ENCODE measurements around the gene GPC1.

The GPC1 gene

DNA sequence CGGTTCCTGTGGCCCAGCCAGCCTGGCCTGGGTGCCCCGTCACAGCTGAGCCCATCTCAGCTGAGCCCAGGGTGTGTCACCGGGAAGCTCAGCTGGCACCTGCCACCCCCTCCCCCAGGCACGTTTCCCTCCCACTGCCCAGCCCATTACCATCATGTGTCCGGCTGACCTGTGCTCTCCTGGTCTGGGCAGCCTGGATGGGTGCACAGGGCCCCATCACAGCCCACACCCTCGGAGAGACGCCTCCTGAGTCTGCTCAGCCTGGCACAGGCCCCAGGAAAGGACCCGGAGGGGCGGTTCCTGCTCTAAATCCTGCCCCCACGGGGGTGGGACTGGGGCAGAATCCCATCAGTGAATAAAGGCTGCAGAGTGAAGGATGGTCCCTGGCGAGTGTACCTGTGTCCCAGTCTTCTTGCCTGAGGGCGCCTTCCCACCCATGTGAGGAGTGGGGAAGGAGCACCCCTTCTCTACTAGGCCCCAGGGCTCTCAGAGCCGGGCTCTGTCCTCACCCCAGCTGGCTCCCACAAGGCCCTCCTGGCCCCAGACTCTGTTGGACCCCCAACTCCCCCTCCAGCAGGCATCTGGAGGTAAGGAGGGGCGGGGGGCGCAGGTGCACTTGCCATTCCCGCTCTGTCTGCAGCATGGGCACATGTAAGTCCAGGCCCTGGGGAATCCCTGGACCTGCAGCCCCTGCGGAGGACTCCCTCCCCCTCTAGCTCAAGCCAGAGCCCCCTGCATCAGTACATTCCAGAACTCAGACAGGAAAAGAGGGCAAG is 21.2 kb downstream of the GPC1 start:
- no peak for DNase-seq (ENCODE audit: low read depth in 2 of 2)

DNA sequence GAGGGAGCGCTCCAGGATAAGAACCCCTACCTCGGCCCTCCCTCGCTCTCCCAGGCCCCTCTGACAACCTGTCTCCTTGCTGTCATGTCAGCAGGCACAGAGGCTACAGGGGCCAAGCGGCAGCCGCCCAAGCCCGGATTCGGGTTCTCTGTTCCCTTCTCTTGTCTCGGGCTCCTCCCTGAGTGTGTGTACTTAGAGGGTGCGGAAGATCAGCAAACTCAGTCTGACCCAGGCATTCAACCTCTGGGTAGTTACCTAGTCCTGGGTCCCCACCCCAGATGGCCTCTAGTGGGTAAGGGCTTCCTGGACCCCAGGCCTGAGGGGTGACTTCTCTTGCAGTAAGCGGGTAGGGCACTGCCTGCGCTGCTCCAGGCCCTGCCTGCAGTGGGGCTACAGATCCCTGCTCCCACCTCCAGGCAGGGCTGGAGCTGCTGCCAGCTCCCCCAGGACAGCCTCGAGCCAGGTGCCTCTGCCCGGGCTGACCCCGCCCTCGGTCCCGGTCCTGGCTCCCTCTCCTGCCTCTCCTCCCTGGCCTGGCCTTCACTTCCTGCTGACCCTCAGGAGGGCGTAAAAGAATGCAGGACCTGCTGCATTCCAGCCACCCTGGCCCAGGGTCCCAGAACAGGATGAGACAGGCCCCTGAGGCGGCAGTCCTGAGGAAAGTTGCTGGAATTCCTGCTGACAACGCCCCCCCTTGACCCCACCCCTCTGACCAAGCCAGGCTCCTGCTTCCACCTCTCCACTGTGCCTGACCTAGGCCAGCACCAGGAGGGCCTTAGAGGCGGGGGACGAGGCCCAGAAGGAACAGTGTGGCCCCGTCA is 22.0 kb downstream of the GPC1 start:
- DNase-seq (ENCODE audit: low read depth in 2 of 2) = no peak

DNA sequence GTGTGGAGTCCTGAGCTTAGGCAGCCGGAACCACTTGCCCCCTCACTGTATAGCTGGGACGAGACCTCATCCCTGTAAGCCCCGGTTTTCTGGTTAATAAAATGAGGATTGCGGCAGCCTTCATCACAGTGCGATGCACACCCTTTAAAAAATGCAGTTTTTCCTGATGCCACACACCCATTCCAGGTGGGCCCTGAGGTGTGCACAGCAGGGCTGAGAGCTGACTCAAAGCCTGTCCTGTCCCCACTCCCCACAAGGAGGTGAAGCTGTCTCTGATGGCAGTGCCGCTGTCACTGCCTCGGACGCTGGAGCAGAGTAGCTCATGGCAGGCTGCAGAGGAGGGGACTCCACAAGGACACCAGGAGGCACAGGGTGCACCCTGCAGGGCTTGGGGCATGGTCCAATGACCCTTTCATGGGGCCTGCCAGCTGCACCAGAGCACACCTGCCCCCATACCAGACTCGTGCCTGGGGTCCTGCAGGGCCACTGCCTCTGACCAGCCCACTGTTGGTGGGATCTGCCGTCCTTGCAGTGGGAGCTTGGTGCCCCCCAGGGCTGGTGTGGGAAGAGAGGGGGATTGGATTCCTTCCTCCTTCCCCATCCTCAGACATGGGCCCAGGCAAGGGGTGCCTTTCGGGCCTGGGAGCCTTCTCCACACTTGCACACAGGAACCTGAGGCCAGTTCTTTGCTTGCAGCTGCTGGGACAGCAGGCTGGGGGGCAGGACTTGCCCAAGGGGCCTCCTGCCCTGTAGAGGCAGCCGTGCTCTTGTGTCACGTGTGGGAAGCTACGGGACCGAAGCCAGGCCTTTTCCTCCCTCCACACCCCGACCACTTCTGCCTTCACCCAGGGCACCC is 22.8 kb downstream of the GPC1 start:
- no peak for DNase-seq (ENCODE audit: low read depth in 2 of 2)

DNA sequence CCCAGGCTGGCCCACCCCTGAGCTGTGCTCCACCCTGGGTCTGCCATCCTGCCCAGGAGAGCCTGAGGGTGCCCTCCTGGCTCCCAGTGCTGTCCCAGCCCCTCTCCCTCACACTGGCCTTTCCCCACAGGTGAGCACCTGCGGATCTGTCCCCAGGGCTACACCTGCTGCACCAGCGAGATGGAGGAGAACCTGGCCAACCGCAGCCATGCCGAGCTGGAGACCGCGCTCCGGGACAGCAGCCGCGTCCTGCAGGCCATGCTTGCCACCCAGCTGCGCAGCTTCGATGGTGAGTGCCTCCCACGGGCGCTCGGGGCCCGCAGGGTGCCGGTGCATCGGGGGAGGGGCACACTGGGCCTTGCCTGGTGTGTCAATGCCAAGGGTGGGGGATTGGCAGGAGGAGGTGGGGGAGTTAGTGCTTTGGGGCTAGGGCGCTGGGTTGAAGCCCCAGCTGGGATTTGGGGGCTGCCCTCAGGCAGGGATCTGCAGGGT is 23.5 kb downstream of the GPC1 start:
- no peak for DNase-seq (ENCODE audit: low read depth in 2 of 2)

DNA sequence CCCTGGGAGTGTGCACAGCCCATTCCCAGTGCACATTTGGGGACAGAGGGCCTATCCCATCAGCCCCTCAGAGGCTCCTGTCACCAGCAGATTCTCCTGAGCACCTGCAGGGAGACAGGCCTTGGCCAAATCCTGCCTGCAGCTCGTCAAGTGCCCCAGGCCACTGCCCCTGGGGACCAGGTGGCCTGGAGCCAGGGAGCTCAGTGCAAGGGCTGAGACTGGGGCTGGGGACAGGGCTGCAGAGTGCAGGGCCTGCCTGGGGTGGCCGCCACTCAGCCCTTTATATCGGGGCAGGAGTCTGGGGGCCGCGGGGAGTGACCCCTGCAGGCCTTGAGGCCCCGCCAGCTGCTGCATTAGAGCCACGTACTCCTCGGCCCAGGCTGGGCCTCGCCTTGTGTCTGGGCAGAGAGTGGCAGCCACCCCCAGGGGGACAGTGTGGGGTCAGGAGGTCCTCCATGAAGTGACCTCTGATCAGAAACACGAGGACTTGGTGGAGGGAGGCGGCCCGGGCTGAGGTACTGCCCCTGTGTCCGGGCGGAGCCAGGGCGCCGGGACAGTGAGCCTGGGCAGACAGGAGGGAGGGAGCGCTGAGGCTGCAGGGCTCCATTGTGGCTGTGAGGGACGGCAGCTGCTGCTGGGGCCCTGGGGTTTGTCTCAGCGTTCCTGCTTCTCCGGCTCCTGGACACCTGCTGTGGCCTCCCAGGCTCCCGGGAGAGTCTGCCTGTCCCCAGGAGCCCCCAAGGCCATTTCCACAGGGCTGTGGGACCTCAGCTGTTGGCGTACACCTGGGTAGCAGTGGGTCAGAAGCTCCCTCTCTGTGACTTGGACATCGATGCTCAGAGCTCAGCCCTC is 24.2 kb downstream of the GPC1 start:
- no peak for DNase-seq (ENCODE audit: low read depth in 2 of 2)

DNA sequence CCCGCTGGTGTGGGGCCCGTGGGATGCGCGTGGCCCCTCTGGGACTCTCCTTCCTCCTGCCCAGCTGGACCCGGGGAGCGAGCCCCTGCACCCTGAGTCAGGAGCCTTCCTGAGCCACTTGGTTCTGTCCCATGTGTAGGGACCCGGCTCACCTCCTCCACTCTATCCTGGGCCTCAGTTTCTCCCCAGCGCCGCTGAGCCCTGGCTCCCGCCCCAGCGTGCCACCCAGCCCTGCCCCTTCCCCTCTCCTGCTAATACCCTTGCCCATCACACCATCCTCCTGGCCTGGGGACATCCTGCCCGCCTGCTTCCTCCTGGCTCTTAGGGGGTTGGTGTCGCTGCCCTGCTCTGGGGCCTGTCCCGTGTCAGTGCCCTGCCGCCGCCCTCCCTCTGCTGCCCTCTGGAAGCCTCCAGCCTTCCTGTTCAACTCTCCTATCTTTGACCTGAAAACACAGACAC is 24.8 kb downstream of the GPC1 start:
- no peak for DNase-seq (ENCODE audit: low read depth in 2 of 2)

DNA sequence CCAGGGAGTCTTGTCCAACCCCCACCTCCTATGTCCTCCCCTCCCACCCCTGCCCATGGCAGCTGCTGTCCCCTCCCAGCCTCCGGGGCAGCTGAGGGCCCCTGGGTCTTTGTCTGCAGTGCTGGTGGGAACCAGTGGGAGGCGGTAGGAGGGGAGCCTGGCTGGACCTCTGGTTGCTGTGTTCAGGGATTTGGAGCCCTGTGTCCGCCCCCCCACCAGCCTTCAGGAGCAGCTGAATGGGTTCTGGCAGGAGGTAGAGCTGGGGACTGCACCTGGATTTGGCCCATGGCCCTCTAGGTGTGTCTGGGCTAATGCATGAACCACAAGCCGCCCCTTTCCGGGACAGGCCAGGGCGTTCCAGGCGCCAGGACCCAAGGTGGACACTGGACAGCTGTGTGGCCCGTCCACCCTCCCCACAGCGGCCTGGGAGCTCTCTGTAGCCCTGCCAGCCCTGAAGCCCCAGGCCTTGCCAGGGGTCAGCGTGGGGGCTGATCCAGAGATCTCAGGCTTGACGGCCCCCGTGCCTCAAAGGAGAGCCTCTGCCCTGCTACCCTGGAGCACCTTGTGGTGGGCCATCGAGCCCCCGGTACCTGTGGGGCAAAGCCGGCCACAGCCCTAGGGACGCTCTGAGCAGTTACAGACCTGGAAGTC is 25.4 kb downstream of the GPC1 start:
- DNase-seq (ENCODE audit: low read depth in 2 of 2) = no peak

DNA sequence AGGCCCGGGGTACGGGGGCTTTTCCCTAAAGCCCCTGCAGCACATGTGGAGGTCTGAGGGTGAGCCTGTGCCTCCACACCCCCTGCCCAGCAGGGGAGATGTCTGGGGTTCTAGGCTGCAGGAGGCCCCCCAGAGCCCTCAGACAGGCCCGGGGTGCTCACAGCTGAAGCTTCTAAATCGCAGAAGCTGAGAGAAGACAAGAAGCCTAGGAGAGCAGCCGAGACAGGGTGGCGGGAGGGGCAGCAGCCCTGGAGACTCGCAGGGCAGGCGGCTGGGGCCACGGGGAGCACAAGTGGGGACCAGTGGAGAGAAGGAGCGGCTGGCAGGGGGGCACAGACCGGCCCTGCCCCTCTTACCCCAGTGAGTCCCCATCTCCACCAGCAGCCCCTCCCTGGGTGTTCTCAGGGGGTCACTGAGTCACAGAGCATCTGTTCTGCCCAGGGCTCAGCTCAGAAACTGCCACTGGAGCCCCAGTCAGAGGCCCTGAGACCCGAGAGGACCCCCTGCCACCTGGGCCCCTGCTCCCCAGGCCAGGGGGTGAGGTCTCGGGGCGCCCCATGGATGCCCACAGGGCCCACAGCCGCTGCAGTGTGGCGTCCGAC is 26.1 kb downstream of the GPC1 start:
- no peak for DNase-seq (ENCODE audit: low read depth in 2 of 2)

DNA sequence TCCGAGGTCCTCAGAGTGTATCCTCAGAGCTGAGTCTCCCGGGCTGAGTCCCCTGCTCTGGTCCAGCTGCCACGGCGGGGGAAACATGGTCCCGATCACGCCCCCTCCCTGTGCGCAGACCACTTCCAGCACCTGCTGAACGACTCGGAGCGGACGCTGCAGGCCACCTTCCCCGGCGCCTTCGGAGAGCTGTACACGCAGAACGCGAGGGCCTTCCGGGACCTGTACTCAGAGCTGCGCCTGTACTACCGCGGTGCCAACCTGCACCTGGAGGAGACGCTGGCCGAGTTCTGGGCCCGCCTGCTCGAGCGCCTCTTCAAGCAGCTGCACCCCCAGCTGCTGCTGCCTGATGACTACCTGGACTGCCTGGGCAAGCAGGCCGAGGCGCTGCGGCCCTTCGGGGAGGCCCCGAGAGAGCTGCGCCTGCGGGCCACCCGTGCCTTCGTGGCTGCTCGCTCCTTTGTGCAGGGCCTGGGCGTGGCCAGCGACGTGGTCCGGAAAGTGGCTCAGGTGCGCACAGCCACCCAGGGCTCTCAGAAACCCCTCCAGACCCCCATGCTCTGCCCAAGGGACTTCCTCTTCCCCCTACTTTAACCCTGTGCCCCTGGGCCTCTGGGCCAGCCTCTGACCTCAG is 26.7 kb downstream of the GPC1 start:
- DNase-seq (ENCODE audit: low read depth in 2 of 2) = no peak

DNA sequence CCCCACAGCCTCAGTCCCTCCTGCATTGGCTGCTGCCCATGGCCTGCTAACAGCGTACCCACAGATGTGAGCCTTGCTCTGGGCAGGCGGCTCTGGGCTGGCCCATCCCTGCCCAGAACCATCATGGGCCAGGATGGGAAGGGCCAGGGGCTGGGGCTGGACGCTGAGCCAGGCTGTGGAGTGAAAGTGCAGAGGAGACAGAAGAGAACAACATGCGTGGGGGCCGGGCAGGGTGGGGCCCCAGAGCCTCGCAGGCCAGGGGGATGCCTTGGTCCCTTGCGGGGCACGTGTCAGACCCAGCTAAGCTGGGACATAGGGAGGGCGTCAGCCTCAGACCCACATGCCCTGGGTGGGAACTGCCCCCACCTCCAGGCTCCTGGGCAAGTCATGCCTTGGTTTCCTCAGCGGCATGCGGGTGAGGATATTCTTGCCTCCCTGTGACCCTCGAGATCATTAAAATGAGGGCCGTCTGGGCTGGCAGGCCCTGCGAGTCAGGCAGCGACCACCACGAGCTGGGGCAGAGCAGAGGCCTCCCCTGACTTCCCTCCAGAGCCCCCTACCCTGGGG is 27.3 kb downstream of the GPC1 start:
- DNase-seq (ENCODE audit: low read depth in 2 of 2) = no peak

DNA sequence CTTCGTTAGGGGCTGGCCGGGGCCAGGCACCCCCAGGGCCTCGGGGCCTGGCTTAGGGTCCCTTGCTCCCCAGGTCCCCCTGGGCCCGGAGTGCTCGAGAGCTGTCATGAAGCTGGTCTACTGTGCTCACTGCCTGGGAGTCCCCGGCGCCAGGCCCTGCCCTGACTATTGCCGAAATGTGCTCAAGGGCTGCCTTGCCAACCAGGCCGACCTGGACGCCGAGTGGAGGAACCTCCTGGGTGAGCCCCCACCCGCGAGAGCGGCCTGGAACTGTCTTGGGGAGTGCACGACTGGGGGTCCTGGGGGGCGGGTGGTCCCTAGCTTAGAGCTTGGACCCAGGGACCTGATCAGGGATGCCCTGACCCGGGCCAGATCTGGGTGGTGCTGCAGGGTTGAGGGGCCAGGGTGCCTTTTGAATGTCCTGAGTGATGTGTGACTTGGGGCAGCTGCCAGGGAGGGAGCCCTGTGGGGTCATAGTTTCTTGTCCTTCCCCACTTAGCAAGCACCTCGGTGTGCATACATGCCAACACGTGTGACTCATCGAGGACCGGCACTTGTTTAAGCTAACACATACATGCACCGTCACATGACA is 27.9 kb downstream of the GPC1 start:
- DNase-seq (ENCODE audit: low read depth in 2 of 2) = no peak

DNA sequence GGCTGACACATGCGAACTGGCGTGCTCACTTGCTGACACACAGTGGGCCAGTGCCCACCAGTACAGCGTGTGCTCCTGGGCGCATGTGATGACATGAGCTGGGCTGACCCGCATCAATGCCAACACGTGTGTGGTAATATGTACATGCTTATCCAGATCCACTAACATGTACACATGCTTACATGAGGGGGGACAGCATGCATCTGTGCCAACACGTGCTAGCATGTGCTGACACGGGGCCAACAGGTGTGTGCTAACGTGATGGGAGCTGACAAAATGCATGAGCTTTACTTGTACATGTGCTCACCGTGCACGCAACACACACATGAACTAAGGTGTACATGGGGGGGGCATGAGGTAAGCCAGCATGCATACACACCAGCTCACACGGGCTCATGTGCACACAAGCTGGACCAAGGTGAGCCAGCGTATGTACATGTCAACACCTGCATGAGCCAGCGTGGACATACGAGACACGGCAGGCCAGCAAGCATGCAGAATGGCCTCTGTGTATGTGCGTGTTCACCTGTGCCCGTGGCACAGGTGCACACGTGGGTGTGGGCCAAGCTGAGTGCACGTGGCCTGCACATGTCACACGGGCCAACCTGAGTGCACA is 28.5 kb downstream of the GPC1 start:
- DNase-seq (ENCODE audit: low read depth in 2 of 2) = no peak

DNA sequence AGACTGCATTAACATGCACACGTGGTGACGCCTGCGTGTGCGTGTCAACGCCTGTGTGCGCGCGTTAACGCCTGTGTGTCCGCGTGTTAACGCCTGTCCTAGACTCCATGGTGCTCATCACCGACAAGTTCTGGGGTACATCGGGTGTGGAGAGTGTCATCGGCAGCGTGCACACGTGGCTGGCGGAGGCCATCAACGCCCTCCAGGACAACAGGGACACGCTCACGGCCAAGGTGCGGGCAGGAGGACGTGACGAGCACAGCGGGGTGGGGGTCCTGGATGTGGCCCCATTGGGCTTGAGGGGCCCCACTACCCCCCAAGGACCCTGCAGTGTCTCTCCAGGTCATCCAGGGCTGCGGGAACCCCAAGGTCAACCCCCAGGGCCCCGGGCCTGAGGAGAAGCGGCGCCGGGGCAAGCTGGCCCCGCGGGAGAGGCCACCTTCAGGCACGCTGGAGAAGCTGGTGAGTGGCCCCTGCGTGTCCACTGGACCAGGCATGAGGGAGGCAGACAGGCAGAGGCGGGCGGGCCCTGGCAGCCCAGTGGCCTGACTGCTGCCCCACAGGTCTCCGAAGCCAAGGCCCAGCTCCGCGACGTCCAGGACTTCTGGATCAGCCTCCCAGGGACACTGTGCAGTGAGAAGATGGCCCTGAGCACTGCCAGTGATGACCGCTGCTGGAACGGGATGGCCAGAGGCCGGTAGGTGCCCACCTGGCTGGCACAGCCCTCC is 29.2 kb downstream of the GPC1 start:
- DNase-seq (ENCODE audit: low read depth in 2 of 2) = no peak

DNA sequence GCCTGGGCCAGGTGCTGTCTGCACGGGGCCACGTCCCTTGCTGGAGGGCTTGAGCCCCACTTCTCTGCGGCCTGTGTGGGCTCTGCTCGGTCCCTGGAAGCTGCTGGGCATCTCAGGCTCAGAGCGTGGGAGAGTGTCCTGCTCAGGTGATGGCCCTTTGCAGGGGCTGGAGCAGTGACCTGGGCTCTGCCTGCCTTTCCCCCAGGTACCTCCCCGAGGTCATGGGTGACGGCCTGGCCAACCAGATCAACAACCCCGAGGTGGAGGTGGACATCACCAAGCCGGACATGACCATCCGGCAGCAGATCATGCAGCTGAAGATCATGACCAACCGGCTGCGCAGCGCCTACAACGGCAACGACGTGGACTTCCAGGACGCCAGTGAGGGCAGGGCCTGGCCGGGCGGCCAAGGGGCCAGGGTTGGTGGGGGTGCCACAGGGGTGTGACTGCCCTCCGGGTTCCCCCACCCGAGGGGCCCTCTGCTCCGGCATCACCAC is 29.9 kb downstream of the GPC1 start:
- DNase-seq (ENCODE audit: low read depth in 2 of 2) = no peak

DNA sequence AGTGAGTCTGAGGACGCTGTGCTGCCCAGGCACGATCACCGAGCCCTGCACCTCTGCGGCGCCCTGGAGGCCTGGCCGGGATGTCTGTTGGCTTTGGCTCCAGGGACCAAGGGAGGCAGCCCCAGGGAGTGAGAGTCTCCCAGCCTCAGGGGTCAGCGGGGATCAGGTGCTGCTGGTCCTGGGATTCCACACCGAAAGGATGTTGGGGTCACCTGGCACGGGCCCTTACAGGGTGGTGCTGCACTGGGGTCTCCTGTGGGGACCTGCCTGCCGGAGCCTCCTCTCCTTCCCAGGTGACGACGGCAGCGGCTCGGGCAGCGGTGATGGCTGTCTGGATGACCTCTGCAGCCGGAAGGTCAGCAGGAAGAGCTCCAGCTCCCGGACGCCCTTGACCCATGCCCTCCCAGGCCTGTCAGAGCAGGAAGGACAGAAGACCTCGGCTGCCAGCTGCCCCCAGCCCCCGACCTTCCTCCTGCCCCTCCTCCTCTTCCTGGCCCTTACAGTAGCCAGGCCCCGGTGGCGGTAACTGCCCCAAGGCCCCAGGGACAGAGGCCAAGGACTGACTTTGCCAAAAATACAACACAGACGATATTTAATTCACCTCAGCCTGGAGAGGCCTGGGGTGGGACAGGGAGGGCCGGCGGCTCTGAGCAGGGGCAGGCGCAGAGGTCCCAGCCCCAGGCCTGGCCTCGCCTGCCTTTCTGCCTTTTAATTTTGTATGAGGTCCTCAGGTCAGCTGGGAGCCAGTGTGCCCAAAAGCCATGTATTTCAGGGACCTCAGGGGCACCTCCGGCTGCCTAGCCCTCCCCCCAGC is 30.5 kb downstream of the GPC1 start:
- DNase-seq (ENCODE audit: low read depth in 2 of 2) = no peak

DNA sequence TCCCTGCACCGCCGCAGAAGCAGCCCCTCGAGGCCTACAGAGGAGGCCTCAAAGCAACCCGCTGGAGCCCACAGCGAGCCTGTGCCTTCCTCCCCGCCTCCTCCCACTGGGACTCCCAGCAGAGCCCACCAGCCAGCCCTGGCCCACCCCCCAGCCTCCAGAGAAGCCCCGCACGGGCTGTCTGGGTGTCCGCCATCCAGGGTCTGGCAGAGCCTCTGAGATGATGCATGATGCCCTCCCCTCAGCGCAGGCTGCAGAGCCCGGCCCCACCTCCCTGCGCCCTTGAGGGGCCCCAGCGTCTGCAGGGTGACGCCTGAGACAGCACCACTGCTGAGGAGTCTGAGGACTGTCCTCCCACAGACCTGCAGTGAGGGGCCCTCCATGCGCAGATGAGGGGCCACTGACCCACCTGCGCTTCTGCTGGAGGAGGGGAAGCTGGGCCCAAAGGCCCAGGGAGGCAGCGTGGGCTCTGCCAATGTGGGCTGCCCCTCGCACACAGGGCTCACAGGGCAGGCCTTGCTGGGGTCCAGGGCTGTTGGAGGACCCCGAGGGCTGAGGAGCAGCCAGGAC is 31.2 kb downstream of the GPC1 start:
- no peak for DNase-seq (ENCODE audit: low read depth in 2 of 2)

Data from activated CD8-positive, alpha-beta memory T cell treated with anti-CD3 and anti-CD28 coated beads for 4 hours (primary cell).